Endodermal cell (in vitro differentiated cells): ENCODE measurements around the gene GZMH. TPM values are rescaled to one million over a fixed set of nuclear protein-coding genes. Genes with fewer than 3 reads are reported as not detected.
"Not testable (repeated sequence)": the region's sequence is repeated elsewhere in the genome, so short reads cannot be mapped to it uniquely, and the experiment has no call there.

Source experiments
- DNase-seq: peaks from one replicate; pipeline ENCODE4 v3.0.0-alpha.2; 2017
- H3K27ac ChIP-seq: 2 replicates; pipeline ENCODE4 v1.5.1; 2013; ENCODE audit warnings: mild to moderate bottlenecking, low read depth, low read length, moderate library complexity
- H3K27me3 ChIP-seq: 2 replicates; pipeline ENCODE4 v1.6.1; 2013; ENCODE audit warnings: mild to moderate bottlenecking, low read length, moderate library complexity; ENCODE audit not compliant: insufficient read depth, control insufficient read depth, poor library complexity, severe bottlenecking
- H3K36me3 ChIP-seq: 2 replicates; pipeline ENCODE4 v1.7.0; 2013; ENCODE audit warnings: mild to moderate bottlenecking, low read length, moderate library complexity; ENCODE audit not compliant: control insufficient read depth, insufficient read depth
- H3K4me1 ChIP-seq: one replicate; pipeline ENCODE4 v1.7.0; 2013; ENCODE audit warnings: low read length; ENCODE audit not compliant: control insufficient read depth, insufficient read depth
- H3K4me3 ChIP-seq: 2 replicates; pipeline ENCODE4 v1.5.1; 2013; ENCODE audit warnings: mild to moderate bottlenecking, low read length, moderate library complexity
- H3K9ac ChIP-seq: 2 replicates; pipeline ENCODE4 v1.6.1; 2013; ENCODE audit warnings: mild to moderate bottlenecking, low read length, moderate library complexity; ENCODE audit not compliant: poor library complexity, severe bottlenecking; ENCODE audit errors: extremely low read depth
- H3K9me3 ChIP-seq: 2 replicates; pipeline ENCODE4 v1.6.1; 2013; ENCODE audit warnings: mild to moderate bottlenecking, low read length, moderate library complexity; ENCODE audit not compliant: control insufficient read depth
- H3K27ac Mint-ChIP-seq: 2 replicates; pipeline ENCODE4 v1.8.0; 2020; ENCODE audit warnings: mixed read lengths
- H3K27me3 Mint-ChIP-seq: 2 replicates; pipeline ENCODE4 v1.8.0; 2021; ENCODE audit warnings: mild to moderate bottlenecking, mixed read lengths; ENCODE audit not compliant: insufficient read depth
- H3K36me3 Mint-ChIP-seq: 2 replicates; pipeline ENCODE4 v1.8.0; 2020; ENCODE audit warnings: low read depth, mixed read lengths
- H3K4me1 Mint-ChIP-seq: 2 replicates; pipeline ENCODE4 v1.8.0; 2020; ENCODE audit warnings: mixed read lengths
- H3K4me3 Mint-ChIP-seq: 2 replicates; pipeline ENCODE4 v1.8.0; 2020; ENCODE audit warnings: mild to moderate bottlenecking, moderate library complexity, mixed read lengths
- H3K9me3 Mint-ChIP-seq: 2 replicates; pipeline ENCODE4 v1.8.0; 2020; ENCODE audit warnings: mild to moderate bottlenecking, mixed read lengths
- CTCF ChIP-seq: fragments of 200-600 bp; sonication (generic); conservative IDR thresholded peaks from 2 replicates; pipeline ENCODE4 v1.5.0; 2021; ENCODE audit warnings: antibody characterized with exemption, mild to moderate bottlenecking
- WGBS, 2 experiments: methylation state at CpG; one replicate each; pipeline versions ENCODE4 v1.1.5 to v1.1.7; 2013; ENCODE audit warnings: missing lambda C conversion rate in 2 of 2, mixed read lengths in 1 of 2; ENCODE audit not compliant: insufficient coverage in 1 of 2, insufficient read length in 1 of 2; 5-methylcytosine and 5-hydroxymethylcytosine counted together
- total RNA-seq, 2 donors: library from RNA; stranded (reverse); fragmentation: NEBNext Ultra II Directional in 1 of 2; extraction: Animal tissue kit (Norgen Biotek cat#: 25700) in 1 of 2; gene quantifications; 2 replicates in 1 of 2; 3 replicates in 1 of 2; pipeline ENCODE4 v1.2.1, GENCODE V29; 2021

GZMH gene
- total RNA-seq, 2 donors from 2014 or later, result not detected

GRCh38 chr14:24605435-24606190, 3.9 kb downstream of the GZMH start:
- peak; percentile 84 for TF ChIP-seq CTCF
- Mint-ChIP-seq H3K36me3 (no peaks in the 10 kb centered on the region), H3K27ac (no peak overlapping the region), H3K27me3 (no peaks in the 10 kb centered on the region), H3K4me3 (no peak overlapping the region), H3K4me1 (peaks cover 5% of the 10 kb centered on the region), H3K9me3 (no peaks in the 10 kb centered on the region)
- no peaks in the 10 kb centered on the region for H3K9me3 ChIP-seq
- H3K27ac ChIP-seq, result no peak overlapping the region
- no peaks in the 10 kb centered on the region for H3K36me3 ChIP-seq
- 83 to 84% methylated on average over 3 of the region's 3 CpGs for WGBS, 2 experiments
- no peak overlapping the region for H3K9ac ChIP-seq
- peak; percentile 91 for DNase-seq
- peaks cover 9% of the 10 kb centered on the region for H3K4me1 ChIP-seq
- H3K27me3 ChIP-seq, result no peaks in the 10 kb centered on the region
- no peak overlapping the region for H3K4me3 ChIP-seq

- Mint-ChIP-seq H3K9me3 (peaks cover 53% of the 10 kb centered on the region), H3K4me1 (no peaks in the 10 kb centered on the region), H3K4me3 (no peak overlapping the region), H3K27me3 (peaks cover 1% of the 10 kb centered on the region), H3K36me3 (no peaks in the 10 kb centered on the region), H3K27ac (no peak overlapping the region)
- no peak overlapping the region for H3K4me3 ChIP-seq
- no peaks in the 10 kb centered on the region for H3K36me3 ChIP-seq
- peaks cover 4% of the 10 kb centered on the region for H3K9me3 ChIP-seq
- H3K27me3 ChIP-seq, result no peaks in the 10 kb centered on the region
- no peaks in the 10 kb centered on the region for H3K4me1 ChIP-seq
- TF ChIP-seq CTCF, result no peak
- no peak overlapping the region for H3K27ac ChIP-seq
- no peak overlapping the region for H3K9ac ChIP-seq
- DNase-seq, result no peak
Measured at GRCh38 chr14:24597403-24597802, 12.1 kb downstream of the GZMH start.

GRCh38 chr14:24595073-24595808, 14.2 kb downstream of the GZMH start:
- peak; percentile 51 for DNase-seq
- Histone ChIP-seq H3K27me3 (no peaks in the 10 kb centered on the region), H3K4me3 (peak overlapping the region; percentile 18), H3K9me3 (peaks cover 4% of the 10 kb centered on the region), H3K4me1 (no peaks in the 10 kb centered on the region), H3K27ac (no peak overlapping the region), H3K9ac (no peak overlapping the region), H3K36me3 (no peaks in the 10 kb centered on the region)
- Mint-ChIP-seq H3K9me3 (peaks cover 66% of the 10 kb centered on the region), H3K27me3 (peaks cover 1% of the 10 kb centered on the region), H3K27ac (no peak overlapping the region), H3K36me3 (no peaks in the 10 kb centered on the region), H3K4me3 (no peak overlapping the region), H3K4me1 (no peaks in the 10 kb centered on the region)
- no peak for TF ChIP-seq CTCF
- WGBS, 2 experiments, result 89 to 91% methylated on average over 2 to 3 of the region's 3 CpGs

- H3K36me3 ChIP-seq, H3K36me3 Mint-ChIP-seq, H3K9ac ChIP-seq, H3K4me3 Mint-ChIP-seq, H3K4me1 ChIP-seq, H3K4me3 ChIP-seq, H3K27me3 Mint-ChIP-seq, H3K27ac ChIP-seq, H3K27me3 ChIP-seq, H3K27ac Mint-ChIP-seq, DNase-seq, H3K4me1 Mint-ChIP-seq: not testable (repeated sequence)
- WGBS, 2 experiments, result 50% methylated on average over 1 of the region's 2 CpGs; no CpG with 5 or more reads in 1 of the 2 experiments
- peaks cover 15% of the 10 kb centered on the region for H3K9me3 ChIP-seq
- H3K9me3 Mint-ChIP-seq, result peaks cover 84% of the 10 kb centered on the region
Measured at GRCh38 chr14:24591004-24591403, 18.5 kb downstream of the GZMH start.

GRCh38 chr14:24584402-24584801, 25.1 kb downstream of the GZMH start:
- not testable (repeated sequence) for H3K27ac ChIP-seq, H3K4me3 ChIP-seq, H3K36me3 Mint-ChIP-seq, H3K36me3 ChIP-seq, H3K4me1 Mint-ChIP-seq, H3K4me1 ChIP-seq, H3K4me3 Mint-ChIP-seq, H3K27me3 ChIP-seq, H3K27ac Mint-ChIP-seq, H3K27me3 Mint-ChIP-seq, DNase-seq, H3K9ac ChIP-seq
- no CpG with 5 or more reads among the region's 3 CpGs for WGBS, 2 experiments
- peaks cover 48% of the 10 kb centered on the region for H3K9me3 Mint-ChIP-seq
- peaks cover 11% of the 10 kb centered on the region for H3K9me3 ChIP-seq
